IMR-90 (cell line): ENCODE measurements around the gene EPHA2. TPM values are rescaled to one million over a fixed set of nuclear protein-coding genes. Genes with fewer than 3 reads are reported as not detected.

Source experiments
- ATAC-seq: fragments of 200-7000 bp; cut with Tn5 transposase; 2 replicates; pipeline ENCODE4 v1.9.1; 2020; ENCODE audit warnings: low read depth, mild to moderate bottlenecking, moderate library complexity
- BruUV-seq: library from RNA; stranded (reverse); fragments of 400-500 nt; replicated peaks from 2 replicates; lab custom pipeline; 2021; lab: Mats Ljungman, UMichigan
- CTCF ChIA-PET: fragments of 300-600 bp; formaldehyde crosslinking; extraction: SDS; loops from one replicate; lab custom pipeline; 2021; ENCODE audit warnings: antibody characterized with exemption; lab: Yijun Ruan, JAX
- POLR2A ChIA-PET: fragments of 300-600 bp; sonication (Branson Sonifier 250); formaldehyde crosslinking; loops from one replicate; lab custom pipeline; 2022; ENCODE audit warnings: antibody characterized with exemption; ENCODE audit not compliant: unreplicated experiment; lab: Charles Lee
- DNase-seq: peaks from one replicate; pipeline ENCODE4 v3.0.0; 2013
- H2AFZ ChIP-seq: replicated peaks from 2 replicates; pipeline ENCODE3; 2013; ENCODE audit warnings: low read length, mild to moderate bottlenecking; ENCODE audit not compliant: poor library complexity
- H2AK5ac ChIP-seq: 2 replicates; pipeline ENCODE4 v1.6.1; 2013; ENCODE audit warnings: low read depth, low read length, inconsistent platforms
- H2AK9ac ChIP-seq: replicated peaks from 2 replicates; pipeline ENCODE3; 2013; ENCODE audit warnings: mild to moderate bottlenecking, low read depth, low read length, moderate library complexity; ENCODE audit not compliant: poor library complexity
- H2BK120ac ChIP-seq: 2 replicates; pipeline ENCODE4 v1.6.1; 2013; ENCODE audit warnings: low read depth, low read length, inconsistent platforms
- H2BK15ac ChIP-seq: 3 replicates; pipeline ENCODE4 v1.6.1; 2013; ENCODE audit warnings: low read depth, low read length, inconsistent platforms
- H2BK20ac ChIP-seq: 2 replicates; pipeline ENCODE4 v1.6.1; 2013; ENCODE audit warnings: low read depth, mild to moderate bottlenecking, inconsistent platforms, low read length, moderate library complexity
- H2BK5ac ChIP-seq: 2 replicates; pipeline ENCODE4 v1.6.1; 2013; ENCODE audit warnings: mild to moderate bottlenecking, low read depth, low read length, inconsistent platforms; ENCODE audit not compliant: poor library complexity, severe bottlenecking
- H3K14ac ChIP-seq: replicated peaks from 2 replicates; pipeline ENCODE4 v1.6.1; 2013; ENCODE audit warnings: low read depth, low read length, inconsistent platforms
- H3K18ac ChIP-seq: 2 replicates; pipeline ENCODE4 v1.6.1; 2013; ENCODE audit warnings: low read depth, low read length, control low read depth
- H3K23ac ChIP-seq: 2 replicates; pipeline ENCODE4 v1.6.1; 2013; ENCODE audit warnings: low read depth, low read length, inconsistent platforms
- H3K27ac ChIP-seq: 2 replicates; pipeline ENCODE4 v1.5.1; 2013; ENCODE audit warnings: mild to moderate bottlenecking, control low read depth, low read length; ENCODE audit not compliant: insufficient read depth
- H3K27me3 ChIP-seq: 2 replicates; pipeline ENCODE4 v1.6.1; 2013; ENCODE audit warnings: low read length; ENCODE audit not compliant: control insufficient read depth, insufficient read depth
- H3K36me3 ChIP-seq: 2 replicates; pipeline ENCODE4 v1.6.1; 2013; ENCODE audit warnings: low read length, mixed read lengths; ENCODE audit not compliant: control insufficient read depth, insufficient read depth
- H3K4ac ChIP-seq: 2 replicates; pipeline ENCODE4 v1.6.1; 2013; ENCODE audit warnings: low read depth, low read length, inconsistent platforms
- H3K4me1 ChIP-seq: 2 replicates; pipeline ENCODE4 v1.6.1; 2013; ENCODE audit warnings: low read length, mixed read lengths; ENCODE audit not compliant: control insufficient read depth, insufficient read depth
- H3K4me2 ChIP-seq: 2 replicates; pipeline ENCODE4 v1.6.1; 2013; ENCODE audit warnings: low read depth, mild to moderate bottlenecking, control low read depth, low read length, moderate library complexity
- H3K4me3 ChIP-seq: 2 replicates; pipeline ENCODE4 v1.5.1; 2013; ENCODE audit warnings: low read depth, mild to moderate bottlenecking, control low read depth, low read length, moderate library complexity; ENCODE audit not compliant: insufficient read depth
- H3K56ac ChIP-seq: 2 replicates; pipeline ENCODE4 v1.6.1; 2013; ENCODE audit warnings: low read length, inconsistent platforms; ENCODE audit not compliant: insufficient read depth; ENCODE audit errors: extremely low read depth
- H3K79me1 ChIP-seq, 2 experiments: 2 replicates each; pipeline ENCODE4 v1.6.1; 2013; ENCODE audit warnings: low read length in 2 of 2, inconsistent platforms in 1 of 2, low read depth in 1 of 2
- H3K9ac ChIP-seq: 2 replicates; pipeline ENCODE4 v1.6.1; 2013; ENCODE audit warnings: low read depth, low read length, control low read depth
- H3K9me1 ChIP-seq: 2 replicates; pipeline ENCODE4 v1.6.1; 2013; ENCODE audit warnings: low read length, inconsistent platforms; ENCODE audit not compliant: insufficient read depth
- H3K9me3 ChIP-seq: 2 replicates; pipeline ENCODE4 v1.6.1; 2013; ENCODE audit warnings: low read length; ENCODE audit not compliant: control insufficient read depth, insufficient read depth
- H4K20me1 ChIP-seq: 2 replicates; pipeline ENCODE4 v1.6.1; 2013; ENCODE audit warnings: low read length, inconsistent platforms; ENCODE audit not compliant: insufficient read depth
- H4K5ac ChIP-seq: 2 replicates; pipeline ENCODE4 v1.6.1; 2013; ENCODE audit warnings: mild to moderate bottlenecking, low read depth, low read length, control low read depth
- H4K8ac ChIP-seq, 2 experiments: 2 replicates each; pipeline ENCODE4 v1.6.1; 2013; ENCODE audit warnings: low read depth in 2 of 2, low read length in 2 of 2, control low read depth in 1 of 2, inconsistent platforms in 1 of 2
- H4K91ac ChIP-seq: 2 replicates; pipeline ENCODE4 v1.6.1; 2013; ENCODE audit warnings: low read depth, low read length, inconsistent platforms; ENCODE audit not compliant: insufficient read depth
- BHLHE40 ChIP-seq: fragments of 150-350 bp; IDR thresholded peaks from 2 replicates; pipeline ENCODE4 v1.6.1; 2016; ENCODE audit warnings: mild to moderate bottlenecking, low read depth, low read length
- CEBPB ChIP-seq: IDR thresholded peaks from 2 replicates; pipeline ENCODE4 v1.6.1; 2012; ENCODE audit warnings: low read depth, low read length, improper control_type of control experiment
- CHD1 ChIP-seq: IDR thresholded peaks from 2 replicates; pipeline ENCODE4 v1.6.1; 2012; ENCODE audit warnings: low read depth, low read length, improper control_type of control experiment
- CTCF ChIP-seq: conservative IDR thresholded peaks from 2 replicates; pipeline ENCODE4 v1.5.1; 2012; ENCODE audit warnings: mild to moderate bottlenecking, low read depth, low read length, improper control_type of control experiment
- MAFK ChIP-seq: IDR thresholded peaks from 2 replicates; pipeline ENCODE4 v1.6.1; 2012; ENCODE audit warnings: low read depth, low read length, improper control_type of control experiment
- MXI1 ChIP-seq: IDR thresholded peaks from 2 replicates; pipeline ENCODE4 v1.6.1; 2012; ENCODE audit warnings: low read depth, mild to moderate bottlenecking, low read length, moderate library complexity, borderline replicate concordance
- NFE2L2 ChIP-seq: fragments of 150-350 bp; IDR thresholded peaks from 2 replicates; pipeline ENCODE4 v1.6.1; 2016; ENCODE audit warnings: low read depth, mild to moderate bottlenecking, low read length
- POLR2A ChIP-seq: IDR thresholded peaks from 2 replicates; pipeline ENCODE4 v1.6.1; 2012; ENCODE audit warnings: mild to moderate bottlenecking, low read depth, low read length
- RAD21 ChIP-seq: IDR thresholded peaks from 2 replicates; pipeline ENCODE4 v1.6.1; 2012; ENCODE audit warnings: low read length, improper control_type of control experiment
- RFX5 ChIP-seq: IDR thresholded peaks from 2 replicates; pipeline ENCODE4 v1.8.0; 2012; ENCODE audit warnings: low read depth, mild to moderate bottlenecking, low read length, moderate library complexity
- SMC3 ChIP-seq: fragments of 150-350 bp; IDR thresholded peaks from 2 replicates; pipeline ENCODE4 v1.6.1; 2016; ENCODE audit warnings: low read depth, mild to moderate bottlenecking, antibody characterized with exemption, low read length, moderate library complexity
- WGBS, 2 experiments: methylation state at CpG; one replicate each; pipeline versions ENCODE4 v1.1.5 to v1.1.7; 2013; ENCODE audit warnings: missing lambda C conversion rate in 2 of 2; ENCODE audit not compliant: insufficient read length in 1 of 2; ENCODE audit errors: extremely low coverage in 2 of 2; 5-methylcytosine and 5-hydroxymethylcytosine counted together
- dilution Hi-C: fragments of 300-500 bp; cut with HindIII; formaldehyde crosslinking; loops from one replicate; pipeline ENCODE4 v1.14.3; 2018; ENCODE audit warnings: low sequenced_read_pairs; ENCODE audit not compliant: unreplicated experiment
- in situ Hi-C: fragments of 300-500 bp; cut with MboI; formaldehyde crosslinking; loops from 3 replicates; pipeline ENCODE4 v1.14.3; 2019; ENCODE audit warnings: low sequenced_read_pairs, inconsistent platforms, mixed read lengths
- intact Hi-C: fragments of 100-400 bp; cut with micrococcal nuclease; formaldehyde crosslinking; loops from 2 replicates; pipeline ENCODE4 v1.10.0; 2022
- polyA plus RNA-seq, 3 experiments: library from polyadenylated mRNA; depleted of rRNA; stranded (reverse); fragments of >200 nt; gene quantifications; 2 replicates each; pipeline ENCODE4 v1.2.3, GENCODE V29; 2012; ENCODE audit warnings: low replicate concordance in 1 of 3
- total RNA-seq: library from RNA; depleted of rRNA; stranded (reverse); fragments of >200 nt; gene quantifications from 2 replicates; pipeline ENCODE4 v1.2.3, GENCODE V29; 2012

EPHA2 gene
- total and polyA plus RNA-seq, 2 of the 4 experiments (the other 2 are of a cell fraction) = 24.0 to 72.6 TPM

GRCh38 chr1:16085522-16085921, 70.3 kb downstream of the EPHA2 start:
- dilution Hi-C loops = no loop called here
- ChIA-PET CTCF (no interaction called here), POLR2A (no interaction called here)
- Histone ChIP-seq H2AFZ (peak overlapping the region; percentile 79), H3K4me1 (peaks cover 5% of the 10 kb centered on the region; the same call in 1 of the 2 replicates), H4K91ac (no peak overlapping the region), H2AK5ac (no peak overlapping the region), H3K9me3 (no peaks in the 10 kb centered on the region), H2BK20ac (no peak overlapping the region), H3K27me3 (no peaks in the 10 kb centered on the region; the same call in 1 of the 2 replicates), H3K4ac (no peak overlapping the region; the same call in 1 of the 2 replicates), H3K56ac (no peak overlapping the region), H4K20me1 (no peaks in the 10 kb centered on the region), H3K14ac (0 out of 2 replicates have a peak overlapping the region, but pooled peaks have one; percentile 41), H3K36me3 (no peaks in the 10 kb centered on the region), H3K79me1 (no peaks in the 10 kb centered on the region; a peak in 1 of 4 replicates), H2BK120ac (no peak overlapping the region), H2AK9ac (peak overlapping the region; percentile 37), H3K27ac (no peak overlapping the region), H4K8ac (peak overlapping the region in 1 of 2 experiments; percentile 29; a peak in 1 of 4 replicates), H2BK15ac (0 out of 3 replicates have a peak overlapping the region, but pooled peaks have one; percentile 13), H3K4me3 (no peak overlapping the region), H3K9me1 (no peaks in the 10 kb centered on the region; the same call in 1 of the 2 replicates), H3K9ac (no peak overlapping the region), H2BK5ac (no peak overlapping the region), H3K23ac (no peak overlapping the region), H3K4me2 (no peak overlapping the region), H3K18ac (no peak overlapping the region), H4K5ac (0 out of 2 replicates have a peak overlapping the region, but pooled peaks have one; percentile 38)
- WGBS, 2 experiments = no CpG with 5 or more reads among the region's 6 CpGs
- TF ChIP-seq BHLHE40 = no peak
- no peak for TF ChIP-seq MAFK
- TF ChIP-seq CHD1 = no peak
- TF ChIP-seq RAD21 = no peak
- no peak for TF ChIP-seq CEBPB
- no peak for TF ChIP-seq NFE2L2
- TF ChIP-seq MXI1 = no peak
- TF ChIP-seq SMC3 = no peak
- no peak for TF ChIP-seq CTCF
- TF ChIP-seq RFX5 = no peak
- TF ChIP-seq POLR2A = no peak
- no TSS peak for BruUV-seq
- intact Hi-C loops = no loop called here
- in situ Hi-C loops = no loop called here
- no peak for ATAC-seq
- no peak for DNase-seq
